ENCODE results near the gene COMMD1.
"Not testable (repeated sequence)": the region's sequence is repeated elsewhere in the genome, so short reads cannot be mapped to it uniquely, and the experiment has no call there.

COMMD1 gene

GRCh38 chr2:61876400-61876799, 29.1 kb upstream of the COMMD1 start:
- Histone ChIP-seq H3F3A (ENCODE audit: insufficient read depth) (peaks cover 32% of the 10 kb centered on the region; the same call in 1 of the 2 replicates), H3K9me2 (replicated peaks; ENCODE audit: insufficient read depth, low read length) (no peaks in the 10 kb centered on the region), H3K4me2 (ENCODE audit: low read depth, low read length, poor library complexity, severe bottlenecking) (no peak overlapping the region), H3K4me3 (ENCODE audit: insufficient read depth, low read length, poor library complexity, severe bottlenecking) (no peak overlapping the region), H4K20me1 (ENCODE audit: low read depth, low read length) (peaks cover 3% of the 10 kb centered on the region; the same call in 1 of the 2 replicates), H3K27ac (ENCODE audit: low read depth, low read length) (no peak overlapping the region), H2AFZ (ENCODE audit: low read depth, low read length, severe bottlenecking) (no peak overlapping the region), H3K36me3 (ENCODE audit: low read length) (peaks cover 69% of the 10 kb centered on the region), H3K27me3 (ENCODE audit: low read length) (no peaks in the 10 kb centered on the region), H3K9me3 (ENCODE audit: insufficient read depth, low read length) (no peaks in the 10 kb centered on the region), H3K9ac (ENCODE audit: low read length) (no peak overlapping the region), H3K79me2 (ENCODE audit: insufficient read depth, low read length) (peaks cover 8% of the 10 kb centered on the region)
- no peak for TF ChIP-seq CTCF (IDR thresholded peaks at IDR 0.05; ENCODE audit: insufficient read depth, low read length, poor library complexity, severe bottlenecking)
- no peak for TF ChIP-seq EZH2phosphoT487 (conservative IDR thresholded peaks at IDR 0.05; ENCODE audit: low read length)

- Histone ChIP-seq H3K27ac (ENCODE audit: low read depth, low read length) (no peak overlapping the region), H3K36me3 (ENCODE audit: low read length) (peaks cover 69% of the 10 kb centered on the region), H3K27me3 (ENCODE audit: low read length) (no peaks in the 10 kb centered on the region), H3K9me3 (ENCODE audit: insufficient read depth, low read length) (no peaks in the 10 kb centered on the region), H3K9me2 (replicated peaks; ENCODE audit: insufficient read depth, low read length) (no peaks in the 10 kb centered on the region), H3K4me3 (ENCODE audit: insufficient read depth, low read length, poor library complexity, severe bottlenecking) (no peak overlapping the region), H3K79me2 (ENCODE audit: insufficient read depth, low read length) (peaks cover 8% of the 10 kb centered on the region), H4K20me1 (ENCODE audit: low read depth, low read length) (peaks cover 3% of the 10 kb centered on the region; the same call in 1 of the 2 replicates), H3K9ac (ENCODE audit: low read length) (no peak overlapping the region), H3F3A (ENCODE audit: insufficient read depth) (peaks cover 32% of the 10 kb centered on the region; the same call in 1 of the 2 replicates), H2AFZ (ENCODE audit: low read depth, low read length, severe bottlenecking) (no peak overlapping the region), H3K4me2 (ENCODE audit: low read depth, low read length, poor library complexity, severe bottlenecking) (no peak overlapping the region)
- TF ChIP-seq CTCF (IDR thresholded peaks at IDR 0.05; ENCODE audit: insufficient read depth, low read length, poor library complexity, severe bottlenecking), result no peak
- no peak for TF ChIP-seq EZH2phosphoT487 (conservative IDR thresholded peaks at IDR 0.05; ENCODE audit: low read length)
Measured at GRCh38 chr2:61877571-61878245, 27.8 kb upstream of the COMMD1 start.

DNA sequence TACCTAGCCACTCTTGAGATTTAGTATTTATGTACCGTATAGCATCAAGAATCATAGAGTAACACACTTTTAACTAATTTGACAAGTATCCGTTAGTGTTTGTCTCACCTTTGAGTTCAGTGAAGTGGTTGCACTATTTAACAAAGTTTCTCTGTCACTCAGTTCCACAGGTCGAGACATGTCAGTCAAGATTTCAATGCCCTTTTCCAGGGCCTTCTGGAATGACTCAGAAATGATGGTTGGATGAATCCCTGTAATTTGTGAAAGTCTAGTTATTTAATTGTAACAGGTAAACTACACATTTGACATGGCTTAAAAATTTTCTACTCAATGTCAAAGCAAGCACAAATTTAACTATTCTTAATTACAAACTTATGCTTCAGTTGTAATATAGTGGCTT, 26.7 kb upstream of the COMMD1 start:
- H3K79me2 ChIP-seq (ENCODE audit: insufficient read depth, low read length), result peaks cover 9% of the 10 kb centered on the region
- H3K4me3 ChIP-seq (ENCODE audit: insufficient read depth, low read length, poor library complexity, severe bottlenecking), result no peak overlapping the region
- H2AFZ ChIP-seq (ENCODE audit: low read depth, low read length, severe bottlenecking), result no peak overlapping the region
- no peak overlapping the region for H3K9ac ChIP-seq (ENCODE audit: low read length)
- peaks cover 3% of the 10 kb centered on the region; the same call in 1 of the 2 replicates for H4K20me1 ChIP-seq (ENCODE audit: low read depth, low read length)
- TF ChIP-seq EZH2phosphoT487 (conservative IDR thresholded peaks at IDR 0.05; ENCODE audit: low read length) (no peak), CTCF (IDR thresholded peaks at IDR 0.05; ENCODE audit: insufficient read depth, low read length, poor library complexity, severe bottlenecking) (no peak)
- no peaks in the 10 kb centered on the region for H3K9me2 ChIP-seq (replicated peaks; ENCODE audit: insufficient read depth, low read length)
- H3K27me3 ChIP-seq (ENCODE audit: low read length), result no peaks in the 10 kb centered on the region
- peaks cover 28% of the 10 kb centered on the region; the same call in 1 of the 2 replicates for H3F3A ChIP-seq (ENCODE audit: insufficient read depth)
- peaks cover 67% of the 10 kb centered on the region for H3K36me3 ChIP-seq (ENCODE audit: low read length)
- no peak overlapping the region for H3K27ac ChIP-seq (ENCODE audit: low read depth, low read length)
- H3K4me2 ChIP-seq (ENCODE audit: low read depth, low read length, poor library complexity, severe bottlenecking), result no peak overlapping the region
- no peaks in the 10 kb centered on the region for H3K9me3 ChIP-seq (ENCODE audit: insufficient read depth, low read length)

DNA sequence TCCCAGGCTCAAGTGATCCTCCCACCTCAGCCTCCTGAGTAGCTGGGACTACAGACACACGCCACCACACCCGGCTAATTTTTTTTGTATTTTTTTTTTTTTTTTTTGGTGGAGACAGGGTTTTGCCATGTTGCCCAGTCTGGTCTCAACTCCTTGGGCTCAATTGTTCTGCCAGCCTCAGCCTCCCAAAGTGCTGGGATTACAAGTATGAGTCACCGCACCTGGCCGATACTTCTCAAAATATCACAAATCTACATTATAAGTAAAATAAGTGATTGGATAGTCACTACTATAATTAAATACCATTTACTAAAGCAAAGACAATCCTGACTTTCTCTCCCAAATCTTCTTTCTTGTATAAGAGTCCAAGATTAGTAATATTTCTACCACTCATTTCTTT, 26.1 kb upstream of the COMMD1 start:
- not testable (repeated sequence) for H3K27ac ChIP-seq (ENCODE audit: low read depth, low read length); H3K9me3 ChIP-seq (ENCODE audit: insufficient read depth, low read length); H3K4me3 ChIP-seq (ENCODE audit: insufficient read depth, low read length, poor library complexity, severe bottlenecking); H3K27me3 ChIP-seq (ENCODE audit: low read length); H4K20me1 ChIP-seq (ENCODE audit: low read depth, low read length); H2AFZ ChIP-seq (ENCODE audit: low read depth, low read length, severe bottlenecking); H3K4me2 ChIP-seq (ENCODE audit: low read depth, low read length, poor library complexity, severe bottlenecking); H3K9me2 ChIP-seq (replicated peaks; ENCODE audit: insufficient read depth, low read length); H3K9ac ChIP-seq (ENCODE audit: low read length)
- Histone ChIP-seq H3K79me2 (ENCODE audit: insufficient read depth, low read length) (peaks cover 11% of the 10 kb centered on the region), H3K36me3 (ENCODE audit: low read length) (peaks cover 67% of the 10 kb centered on the region), H3F3A (ENCODE audit: insufficient read depth) (peaks cover 28% of the 10 kb centered on the region; the same call in 1 of the 2 replicates)

Measured in SU-DHL-6 (cell line).